ENCODE measurements around the gene INHBE.

DNA sequence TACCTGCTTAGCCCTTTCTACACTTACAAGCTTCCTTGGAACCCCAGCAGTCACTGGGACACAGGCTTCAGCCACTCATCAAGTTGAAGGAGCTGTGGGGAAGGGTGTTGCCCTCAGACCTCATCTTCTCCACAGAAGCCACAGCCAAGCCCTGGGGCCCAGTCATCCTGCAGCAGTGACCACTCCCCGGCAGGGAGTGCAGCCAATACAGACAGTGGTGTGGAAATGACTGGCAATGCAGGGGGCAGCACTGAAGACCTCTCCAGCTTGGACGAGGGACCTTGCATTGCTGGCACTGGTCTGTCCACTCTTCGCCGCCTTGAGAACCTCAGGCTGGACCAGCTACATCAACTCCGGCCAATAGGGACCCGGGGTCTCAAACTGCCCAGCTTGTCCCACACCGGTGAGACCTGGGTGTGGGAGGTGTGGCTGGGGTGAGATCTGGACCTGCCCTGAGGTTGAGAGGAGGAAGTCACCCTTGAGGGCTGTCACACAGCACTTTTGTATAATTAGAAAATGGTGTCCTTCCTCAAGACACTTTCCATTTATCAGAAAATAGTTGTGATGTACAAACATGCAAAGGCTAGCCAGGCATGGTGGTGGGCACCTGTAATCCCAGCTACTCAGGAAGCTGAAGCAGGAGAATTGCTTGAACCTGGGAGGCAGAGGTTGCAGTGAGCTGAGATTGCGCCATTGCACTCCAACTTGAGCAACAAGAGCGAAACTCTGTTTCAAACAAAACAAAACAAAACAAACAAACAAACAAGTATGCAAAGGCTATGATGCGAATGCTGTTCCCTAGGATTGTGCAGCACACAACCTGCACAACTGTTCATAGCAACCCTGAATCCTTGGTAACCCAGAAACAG, 14.4 kb downstream of the INHBE start:
- TF ChIP-seq, protein P1, sequence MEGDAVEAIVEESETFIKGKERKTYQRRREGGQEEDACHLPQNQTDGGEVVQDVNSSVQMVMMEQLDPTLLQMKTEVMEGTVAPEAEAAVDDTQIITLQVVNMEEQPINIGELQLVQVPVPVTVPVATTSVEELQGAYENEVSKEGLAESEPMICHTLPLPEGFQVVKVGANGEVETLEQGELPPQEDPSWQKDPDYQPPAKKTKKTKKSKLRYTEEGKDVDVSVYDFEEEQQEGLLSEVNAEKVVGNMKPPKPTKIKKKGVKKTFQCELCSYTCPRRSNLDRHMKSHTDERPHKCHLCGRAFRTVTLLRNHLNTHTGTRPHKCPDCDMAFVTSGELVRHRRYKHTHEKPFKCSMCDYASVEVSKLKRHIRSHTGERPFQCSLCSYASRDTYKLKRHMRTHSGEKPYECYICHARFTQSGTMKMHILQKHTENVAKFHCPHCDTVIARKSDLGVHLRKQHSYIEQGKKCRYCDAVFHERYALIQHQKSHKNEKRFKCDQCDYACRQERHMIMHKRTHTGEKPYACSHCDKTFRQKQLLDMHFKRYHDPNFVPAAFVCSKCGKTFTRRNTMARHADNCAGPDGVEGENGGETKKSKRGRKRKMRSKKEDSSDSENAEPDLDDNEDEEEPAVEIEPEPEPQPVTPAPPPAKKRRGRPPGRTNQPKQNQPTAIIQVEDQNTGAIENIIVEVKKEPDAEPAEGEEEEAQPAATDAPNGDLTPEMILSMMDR (tag by site-specific recombination; IDR thresholded peaks at IDR 0.05) = no peak
- no peak for TF ChIP-seq ZNF670 (tag by site-specific recombination; IDR thresholded peaks at IDR 0.05; ENCODE audit: low read depth)

Data from HEK293 (cell line).